IPS-15b (cell line): ENCODE measurements around the gene VPS4B.

Experiments
- H3K27me3 ChIP-seq: one replicate; pipeline ENCODE4 v1.6.1; 2013; ENCODE audit warnings: low read length; ENCODE audit not compliant: control insufficient read depth, insufficient read depth
- H3K36me3 ChIP-seq: one replicate; pipeline ENCODE4 v1.6.1; 2013; ENCODE audit warnings: low read length; ENCODE audit not compliant: control insufficient read depth, insufficient read depth
- H3K4me1 ChIP-seq: one replicate; pipeline ENCODE4 v1.6.1; 2013; ENCODE audit warnings: mild to moderate bottlenecking, low read length; ENCODE audit not compliant: control insufficient read depth, insufficient read depth
- H3K4me3 ChIP-seq: one replicate; pipeline ENCODE4 v1.5.1; 2013; ENCODE audit warnings: low read depth, low read length
- H3K9ac ChIP-seq: one replicate; pipeline ENCODE4 v1.6.1; 2013; ENCODE audit warnings: low read depth, mild to moderate bottlenecking, low read length
- H3K9me3 ChIP-seq: one replicate; pipeline ENCODE4 v1.6.1; 2013; ENCODE audit warnings: mild to moderate bottlenecking, low read length; ENCODE audit not compliant: control insufficient read depth, insufficient read depth

The VPS4B gene

DNA sequence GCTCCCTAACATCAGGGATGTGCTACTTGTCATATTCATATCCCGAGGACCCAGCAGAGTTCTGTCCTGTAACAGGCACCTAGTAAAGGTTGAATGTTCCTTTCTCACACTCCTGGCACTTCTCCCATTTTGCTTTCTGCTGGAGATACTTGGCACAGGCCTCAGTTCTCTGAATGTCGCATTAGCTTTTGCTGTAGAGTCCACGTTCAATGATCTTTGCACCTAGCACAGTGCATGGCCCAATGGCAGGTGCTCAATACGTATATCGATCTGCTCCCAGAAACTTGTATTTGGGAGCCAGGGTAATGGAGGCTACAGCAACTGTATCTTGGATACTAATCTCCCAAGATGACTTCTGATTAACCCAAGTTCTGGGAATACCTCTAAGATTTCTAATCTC, 24.8 kb upstream of the VPS4B start:
- Histone ChIP-seq H3K4me1 (peaks cover 2% of the 10 kb centered on the region), H3K27me3 (no peaks in the 10 kb centered on the region), H3K4me3 (no peak overlapping the region), H3K9ac (no peak overlapping the region), H3K36me3 (no peaks in the 10 kb centered on the region), H3K9me3 (no peaks in the 10 kb centered on the region)

GRCh38 chr18:63446266-63446665, 24.0 kb upstream of the VPS4B start:
- no peak overlapping the region for H3K4me3 ChIP-seq
- no peaks in the 10 kb centered on the region for H3K36me3 ChIP-seq
- no peaks in the 10 kb centered on the region for H3K9me3 ChIP-seq
- H3K9ac ChIP-seq = no peak overlapping the region
- peaks cover 2% of the 10 kb centered on the region for H3K4me1 ChIP-seq
- H3K27me3 ChIP-seq = no peaks in the 10 kb centered on the region

- Histone ChIP-seq H3K9me3 (no peaks in the 10 kb centered on the region), H3K4me1 (peaks cover 2% of the 10 kb centered on the region), H3K27me3 (no peaks in the 10 kb centered on the region), H3K9ac (no peak overlapping the region), H3K4me3 (no peak overlapping the region), H3K36me3 (no peaks in the 10 kb centered on the region)
These were observed 22.8 kb upstream of the VPS4B start for GRCh38 chr18:63445037-63445436.

DNA sequence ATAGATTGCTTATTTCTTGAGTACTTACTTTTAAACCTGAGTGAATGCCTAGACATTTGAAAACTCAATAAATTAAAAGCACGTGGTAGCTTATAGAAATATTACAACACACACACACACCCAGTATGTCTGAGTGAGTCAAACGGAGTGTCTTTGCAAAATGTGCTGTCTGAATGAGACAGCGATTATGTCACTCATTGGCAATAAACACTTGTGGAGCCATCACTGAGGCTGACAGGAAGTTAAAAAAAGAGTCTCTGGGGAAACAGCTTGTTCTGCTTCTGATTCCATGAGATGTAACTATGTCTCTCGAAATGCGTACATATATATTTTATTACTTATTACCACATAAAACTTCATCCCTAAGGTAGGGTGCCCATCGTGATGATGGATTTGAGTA, 22.3 kb upstream of the VPS4B start:
- Histone ChIP-seq H3K4me3 (no peak overlapping the region), H3K4me1 (peaks cover 2% of the 10 kb centered on the region), H3K27me3 (no peaks in the 10 kb centered on the region), H3K9ac (no peak overlapping the region), H3K36me3 (no peaks in the 10 kb centered on the region), H3K9me3 (no peaks in the 10 kb centered on the region)

GRCh38 chr18:63443829-63444228, 21.6 kb upstream of the VPS4B start:
- Histone ChIP-seq H3K9ac (no peak overlapping the region), H3K36me3 (no peaks in the 10 kb centered on the region), H3K4me3 (no peak overlapping the region), H3K9me3 (no peaks in the 10 kb centered on the region), H3K27me3 (no peaks in the 10 kb centered on the region), H3K4me1 (peaks cover 2% of the 10 kb centered on the region)

- Histone ChIP-seq H3K27me3 (no peaks in the 10 kb centered on the region), H3K4me1 (peaks cover 2% of the 10 kb centered on the region), H3K36me3 (no peaks in the 10 kb centered on the region), H3K4me3 (no peak overlapping the region), H3K9ac (no peak overlapping the region), H3K9me3 (no peaks in the 10 kb centered on the region)
These were observed 18.6 kb upstream of the VPS4B start for GRCh38 chr18:63440881-63441280.

- Histone ChIP-seq H3K4me1 (peaks cover 2% of the 10 kb centered on the region), H3K27me3 (no peaks in the 10 kb centered on the region), H3K36me3 (no peaks in the 10 kb centered on the region), H3K4me3 (no peak overlapping the region), H3K9ac (no peak overlapping the region), H3K9me3 (no peaks in the 10 kb centered on the region)
These were observed 17.9 kb upstream of the VPS4B start for GRCh38 chr18:63440219-63440618.

DNA sequence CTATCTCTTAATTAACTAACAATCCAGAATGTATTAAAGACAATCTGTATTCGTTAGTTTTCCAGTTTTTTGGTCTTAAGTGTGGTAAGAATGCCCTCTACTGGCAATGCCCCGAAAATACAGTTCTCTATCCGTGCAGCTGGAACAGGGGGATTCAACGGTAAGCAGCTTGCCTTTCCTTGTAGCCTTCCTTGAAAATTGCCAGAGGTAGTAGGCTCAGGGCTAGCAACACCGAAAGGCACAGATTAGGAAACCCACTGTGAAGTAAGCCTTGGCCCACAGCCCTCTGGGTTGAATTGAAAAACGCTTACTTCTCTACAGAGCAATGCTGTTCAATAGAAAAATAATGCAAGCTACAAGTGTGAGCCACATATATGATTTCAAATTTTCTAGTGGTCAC, 17.1 kb upstream of the VPS4B start:
- H3K27me3 ChIP-seq = no peaks in the 10 kb centered on the region
- H3K4me3 ChIP-seq = no peak overlapping the region
- no peaks in the 10 kb centered on the region for H3K9me3 ChIP-seq
- H3K9ac ChIP-seq = no peak overlapping the region
- no peaks in the 10 kb centered on the region for H3K36me3 ChIP-seq
- no peaks in the 10 kb centered on the region for H3K4me1 ChIP-seq

- Histone ChIP-seq H3K4me3 (no peak overlapping the region), H3K9ac (no peak overlapping the region), H3K4me1 (no peaks in the 10 kb centered on the region), H3K9me3 (no peaks in the 10 kb centered on the region), H3K36me3 (no peaks in the 10 kb centered on the region), H3K27me3 (no peaks in the 10 kb centered on the region)
These were observed 15.9 kb upstream of the VPS4B start for GRCh38 chr18:63438181-63438580.

GRCh38 chr18:63433334-63433866, 11.1 kb upstream of the VPS4B start:
- H3K4me3 ChIP-seq = no peak overlapping the region
- H3K4me1 ChIP-seq = no peaks in the 10 kb centered on the region
- no peaks in the 10 kb centered on the region for H3K36me3 ChIP-seq
- H3K27me3 ChIP-seq = no peaks in the 10 kb centered on the region
- H3K9me3 ChIP-seq = no peaks in the 10 kb centered on the region
- H3K9ac ChIP-seq = no peak overlapping the region

DNA sequence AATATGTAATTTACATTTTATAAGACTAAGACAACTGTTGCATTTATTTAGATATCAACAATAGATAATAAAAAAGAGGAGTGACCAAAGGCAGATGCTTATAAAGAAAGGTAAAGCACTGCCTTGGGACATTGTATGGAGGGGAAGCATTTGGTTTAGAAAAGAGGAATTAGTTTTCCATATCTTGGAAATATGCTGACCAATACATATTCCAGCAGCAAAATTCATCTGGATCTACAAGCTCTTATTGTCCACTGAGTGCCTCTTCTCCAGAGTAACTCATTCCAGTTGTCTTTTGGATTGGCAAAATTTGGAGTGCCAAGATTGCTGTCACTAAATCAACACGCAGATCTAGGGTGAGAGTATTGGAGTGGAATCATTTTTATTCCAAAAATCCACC, 8.9 kb upstream of the VPS4B start:
- Histone ChIP-seq H3K27me3 (no peaks in the 10 kb centered on the region), H3K4me3 (no peak overlapping the region), H3K9me3 (no peaks in the 10 kb centered on the region), H3K9ac (no peak overlapping the region), H3K36me3 (no peaks in the 10 kb centered on the region), H3K4me1 (no peaks in the 10 kb centered on the region)

- no peak overlapping the region for H3K4me3 ChIP-seq
- no peak overlapping the region for H3K9ac ChIP-seq
- H3K36me3 ChIP-seq = no peaks in the 10 kb centered on the region
- no peaks in the 10 kb centered on the region for H3K27me3 ChIP-seq
- no peaks in the 10 kb centered on the region for H3K9me3 ChIP-seq
- no peaks in the 10 kb centered on the region for H3K4me1 ChIP-seq
These were observed 8.2 kb upstream of the VPS4B start for GRCh38 chr18:63430526-63430925.

DNA sequence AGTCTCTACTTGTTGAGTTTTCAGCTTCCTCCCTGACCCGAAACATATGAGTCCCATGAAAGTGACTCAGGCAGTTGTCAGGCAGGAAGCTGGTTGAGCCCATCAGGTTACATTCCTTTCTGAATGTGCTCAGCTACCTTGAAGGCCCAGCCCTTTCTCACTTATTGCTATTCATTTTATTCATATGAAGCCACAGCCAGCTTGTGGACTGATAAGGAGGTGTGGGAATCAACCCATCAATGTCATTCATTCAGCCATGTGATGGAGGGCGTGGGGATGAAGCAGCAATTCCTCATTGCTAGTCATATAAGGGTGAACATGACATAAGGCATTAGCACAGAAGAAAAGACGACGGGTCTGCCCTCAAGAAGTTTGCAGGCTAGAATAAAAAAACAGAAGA, 5.3 kb upstream of the VPS4B start:
- Histone ChIP-seq H3K9me3 (no peaks in the 10 kb centered on the region), H3K36me3 (no peaks in the 10 kb centered on the region), H3K27me3 (no peaks in the 10 kb centered on the region), H3K9ac (no peak overlapping the region), H3K4me3 (no peak overlapping the region), H3K4me1 (no peaks in the 10 kb centered on the region)
